ENCODE measurements around the gene TENM4. TPM values are rescaled to one million over a fixed set of nuclear protein-coding genes. Genes with fewer than 3 reads are reported as not detected.

Gene TENM4
- polyA plus RNA-seq, 3 donors = 0.31 to 1.7 TPM; not detected in 1

- Histone ChIP-seq H2AFZ (ENCODE audit: insufficient read depth, low read depth, low read length, poor library complexity, severe bottlenecking) (no peak overlapping the region), H3K9ac (ENCODE audit: insufficient read depth, low read length, poor library complexity, severe bottlenecking) (no peak overlapping the region), H3K4me3 (replicated peaks in 1 of 3; ENCODE audit: low read depth in 2 of 3, low read length in 3 of 3) (no peak overlapping the region), H3K9me3 (replicated peaks in 1 of 2; ENCODE audit: control insufficient read depth in 1 of 2, insufficient read depth in 1 of 2, low read length in 2 of 2) (no peaks in the 10 kb centered on the region), H3K36me3 (replicated peaks in 1 of 2; ENCODE audit: control insufficient read depth in 1 of 2, insufficient read depth in 2 of 2, low read length in 2 of 2) (no peaks in the 10 kb centered on the region), H3K79me2 (ENCODE audit: insufficient read depth, low read length) (no peaks in the 10 kb centered on the region), H3K4me2 (replicated peaks; ENCODE audit: extremely low read depth, low read length, poor library complexity, severe bottlenecking) (no peak overlapping the region), H3K4me1 (ENCODE audit: control insufficient read depth in 1 of 2, insufficient read depth in 2 of 2, low read length in 2 of 2) (no peaks in the 10 kb centered on the region), H3K27me3 (ENCODE audit: control insufficient read depth in 2 of 2, insufficient read depth in 2 of 2, low read length in 2 of 2) (peaks cover 0 to 17% of the 10 kb centered on the region in 2 donors), H3K27ac (ENCODE audit: low read depth in 1 of 2, low read length in 2 of 2) (no peak overlapping the region), H4K20me1 (ENCODE audit: insufficient read depth, low read length) (no peaks in the 10 kb centered on the region)
- 44% methylated on average over 3 of the region's 5 CpGs for WGBS (ENCODE audit: insufficient coverage)
- H3K36me3 Mint-ChIP-seq = no peaks in the 10 kb centered on the region
- no peaks in the 10 kb centered on the region for H3K9me3 Mint-ChIP-seq
- no peak for TF ChIP-seq CTCF (IDR thresholded peaks at IDR 0.05)
- peaks cover 9 to 32% (median 30%) of the 10 kb centered on the region in 3 donors for H3K27me3 Mint-ChIP-seq (ENCODE audit: low read depth in 3 of 3)
- H3K27ac Mint-ChIP-seq = no peak overlapping the region
- no peak overlapping the region for H3K4me3 Mint-ChIP-seq
- intact Hi-C loops (cut with micrococcal nuclease) = no loop called here
- no peaks in the 10 kb centered on the region for H3K4me1 Mint-ChIP-seq
- no peak for DNase-seq
Observed at GRCh38 chr11:78783846-78784245, 657.0 kb downstream of the TENM4 start.

GRCh38 chr11:78783301-78783700 lies 657.5 kb downstream of the TENM4 start:
- Mint-ChIP-seq H3K27ac (no peak overlapping the region), H3K4me1 (no peaks in the 10 kb centered on the region), H3K9me3 (no peaks in the 10 kb centered on the region), H3K4me3 (no peak overlapping the region), H3K27me3 (ENCODE audit: low read depth in 3 of 3) (peaks cover 13 to 32% (median 32%) of the 10 kb centered on the region in 3 donors), H3K36me3 (no peaks in the 10 kb centered on the region)
- Histone ChIP-seq H3K79me2 (ENCODE audit: insufficient read depth, low read length) (no peaks in the 10 kb centered on the region), H3K4me3 (replicated peaks in 1 of 3; ENCODE audit: low read depth in 2 of 3, low read length in 3 of 3) (no peak overlapping the region), H3K4me1 (ENCODE audit: control insufficient read depth in 1 of 2, insufficient read depth in 2 of 2, low read length in 2 of 2) (no peaks in the 10 kb centered on the region), H3K4me2 (replicated peaks; ENCODE audit: extremely low read depth, low read length, poor library complexity, severe bottlenecking) (no peak overlapping the region), H3K9me3 (replicated peaks in 1 of 2; ENCODE audit: control insufficient read depth in 1 of 2, insufficient read depth in 1 of 2, low read length in 2 of 2) (no peaks in the 10 kb centered on the region), H3K36me3 (replicated peaks in 1 of 2; ENCODE audit: control insufficient read depth in 1 of 2, insufficient read depth in 2 of 2, low read length in 2 of 2) (no peaks in the 10 kb centered on the region), H2AFZ (ENCODE audit: insufficient read depth, low read depth, low read length, poor library complexity, severe bottlenecking) (no peak overlapping the region), H3K27ac (ENCODE audit: low read depth in 1 of 2, low read length in 2 of 2) (no peak overlapping the region), H3K27me3 (ENCODE audit: control insufficient read depth in 2 of 2, insufficient read depth in 2 of 2, low read length in 2 of 2) (peaks cover 0 to 17% of the 10 kb centered on the region in 2 donors), H3K9ac (ENCODE audit: insufficient read depth, low read length, poor library complexity, severe bottlenecking) (no peak overlapping the region), H4K20me1 (ENCODE audit: insufficient read depth, low read length) (no peaks in the 10 kb centered on the region)
- intact Hi-C loops (cut with micrococcal nuclease) = no loop called here
- no CpG with 5 or more reads among the region's 1 CpG for WGBS (ENCODE audit: insufficient coverage)
- TF ChIP-seq CTCF (IDR thresholded peaks at IDR 0.05) = no peak
- DNase-seq = no peak

All from CD14-positive monocyte (primary cell).